ELR (cell line): ENCODE measurements around the gene HMGN3.

ENCODE experiments used
- DNase-seq: peaks from one replicate; pipeline ENCODE4 v3.0.0-alpha.2; 2015; ENCODE audit warnings: low read depth

HMGN3 gene

GRCh38 chr6:79232696-79233462, 1.6 kb downstream of the HMGN3 start:
- DNase-seq, result no peak

GRCh38 chr6:79231666-79232065, 2.8 kb downstream of the HMGN3 start:
- DNase-seq, result no peak

DNA sequence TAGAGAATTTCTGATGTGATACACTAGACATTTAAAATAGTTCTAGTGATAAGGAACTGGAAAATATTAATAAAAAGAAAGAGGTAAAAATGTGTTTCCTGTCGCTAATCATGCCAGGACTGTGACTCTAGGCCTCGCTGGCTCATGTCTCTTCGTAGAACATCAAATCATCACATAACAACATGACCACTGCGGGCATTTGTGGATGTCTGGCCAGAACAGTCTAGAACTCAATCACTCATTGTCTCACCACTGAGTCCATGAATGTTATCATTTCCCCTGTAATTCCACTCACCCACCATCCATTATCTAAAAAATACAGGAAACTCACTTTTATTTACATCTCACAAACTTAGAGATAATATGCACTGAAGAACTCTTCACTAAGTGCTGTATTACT, 3.4 kb downstream of the HMGN3 start:
- DNase-seq, result no peak

DNA sequence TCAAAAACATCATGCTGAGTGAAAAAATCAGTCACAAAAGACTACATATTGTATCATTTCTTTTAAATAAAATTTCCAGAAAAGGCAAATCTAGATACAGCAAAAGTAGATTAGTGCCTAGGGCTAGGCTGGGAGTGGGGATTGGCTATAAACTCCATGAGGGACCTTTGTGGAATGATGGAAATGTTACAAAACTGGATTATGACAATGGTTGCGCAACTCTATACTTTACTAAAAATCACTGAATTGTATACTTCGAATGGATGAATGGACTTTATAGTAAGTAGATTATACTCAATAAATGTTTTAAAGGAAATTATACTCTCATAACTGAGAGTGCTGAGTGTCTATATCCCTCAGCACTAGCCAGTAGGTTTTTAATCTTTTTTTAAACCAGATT, 4.3 kb downstream of the HMGN3 start:
- DNase-seq, result no peak

DNA sequence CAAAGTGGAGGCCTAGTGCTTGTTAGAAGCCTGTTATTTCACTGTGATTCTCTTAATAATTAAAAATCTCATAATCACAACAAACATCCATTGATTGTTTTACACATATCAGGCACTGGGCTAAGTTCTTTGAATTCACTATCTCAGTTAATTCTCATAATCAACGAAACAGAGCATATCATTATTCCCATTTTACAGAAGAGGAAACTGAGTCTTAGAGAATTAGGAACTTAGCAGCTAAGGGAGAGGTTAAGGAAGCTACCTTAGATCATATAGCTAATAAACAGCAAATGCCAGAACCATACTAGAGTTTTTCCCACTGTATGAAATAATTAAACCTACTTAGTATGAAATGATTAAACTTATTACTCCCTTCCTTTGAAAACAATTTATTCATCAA, 7.0 kb downstream of the HMGN3 start:
- no peak for DNase-seq

DNA sequence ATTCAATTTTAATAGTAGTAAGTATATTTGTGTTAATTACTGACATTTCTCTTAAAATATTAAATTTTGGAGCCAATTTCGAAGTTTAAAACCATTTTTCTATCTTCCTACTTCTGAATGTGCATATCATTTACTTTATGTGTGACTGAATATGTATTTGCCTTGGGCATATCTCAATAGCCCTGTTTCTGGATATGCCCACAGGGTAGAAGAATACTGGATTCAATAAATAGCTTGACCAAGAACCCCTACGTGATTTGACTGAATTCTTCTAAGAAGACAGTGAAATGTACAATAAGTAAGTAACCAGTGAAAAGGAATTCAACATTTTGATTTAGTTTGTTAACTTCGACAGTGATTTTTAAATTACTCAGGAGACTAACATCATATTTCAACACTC, 7.8 kb downstream of the HMGN3 start:
- DNase-seq, result no peak

- DNase-seq, result no peak
Observed at GRCh38 chr6:79225717-79226599, 8.5 kb downstream of the HMGN3 start.

GRCh38 chr6:79223611-79224404, 10.7 kb downstream of the HMGN3 start:
- no peak for DNase-seq

DNA sequence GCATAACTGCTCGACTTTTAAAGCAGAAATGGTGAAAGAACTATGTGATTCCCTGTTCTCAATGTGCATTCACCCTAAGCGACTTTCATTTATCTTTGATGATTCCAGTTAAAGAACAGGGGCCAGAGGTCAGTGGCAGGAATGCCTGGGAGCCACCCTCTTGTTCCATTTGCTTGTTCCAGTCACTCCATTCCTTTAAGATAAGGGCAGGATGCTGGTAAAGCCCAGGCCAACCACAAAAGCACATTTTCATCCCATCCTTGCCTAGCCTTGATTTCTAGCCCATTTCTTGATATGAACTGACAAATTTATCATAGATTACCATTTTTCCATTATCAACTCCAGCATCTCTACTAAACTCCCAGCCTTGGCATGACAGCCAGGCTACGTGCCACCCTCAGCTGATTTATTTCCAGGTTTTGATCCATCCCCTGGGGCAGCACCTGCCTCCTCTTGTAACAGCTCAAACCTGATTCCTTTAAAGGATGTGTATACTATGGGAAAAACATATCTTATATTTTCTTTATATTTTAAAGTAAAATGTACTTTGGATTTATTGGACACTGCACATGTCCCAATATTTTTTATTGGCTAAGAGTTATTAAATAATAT, 19.2 kb downstream of the HMGN3 start:
- no peak for DNase-seq

DNA sequence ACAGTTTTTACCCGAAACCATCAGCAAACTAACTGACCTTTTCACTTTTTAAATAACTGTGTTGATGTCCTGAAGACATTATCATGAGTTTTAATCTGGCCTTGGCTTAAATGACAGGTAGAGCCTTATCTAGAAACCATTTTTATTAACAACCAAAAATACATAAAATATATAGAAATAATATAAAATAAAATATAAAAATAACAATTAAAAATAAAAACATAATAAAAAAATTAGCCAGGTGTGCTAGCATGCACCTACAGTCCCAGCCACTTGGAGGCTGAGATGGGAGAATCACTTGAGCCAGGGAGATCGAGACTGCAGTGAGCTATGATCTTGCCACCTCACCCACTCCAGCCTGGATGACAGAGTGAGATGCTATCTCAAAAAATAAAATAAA, 21.6 kb downstream of the HMGN3 start:
- DNase-seq, result no peak

GRCh38 chr6:79208816-79209215, 25.7 kb downstream of the HMGN3 start:
- DNase-seq, result no peak

DNA sequence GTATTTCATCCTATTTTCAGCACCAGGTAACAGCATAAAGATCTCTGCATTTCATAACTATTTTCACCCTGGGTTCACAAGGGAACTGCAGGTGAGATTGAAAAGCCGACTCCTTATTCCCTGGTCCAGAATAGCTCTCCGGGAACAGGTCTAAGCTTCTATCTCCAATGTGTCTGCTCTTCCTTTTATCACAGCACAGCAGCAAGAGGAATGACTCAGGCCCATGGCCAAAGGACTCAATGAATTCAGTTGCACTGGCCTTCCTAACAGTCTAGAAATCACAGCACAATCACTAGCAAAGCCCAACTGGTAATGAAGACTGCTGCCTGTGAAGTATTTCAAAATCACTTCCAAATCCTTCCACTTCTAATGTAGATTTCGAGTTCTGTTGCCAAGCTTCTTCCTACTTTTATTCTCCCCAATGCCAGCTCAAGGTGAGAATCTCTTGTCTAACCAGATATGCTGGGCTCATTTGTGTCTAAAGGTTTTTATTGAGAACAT, 30.7 kb downstream of the HMGN3 start:
- no peak for DNase-seq

DNA sequence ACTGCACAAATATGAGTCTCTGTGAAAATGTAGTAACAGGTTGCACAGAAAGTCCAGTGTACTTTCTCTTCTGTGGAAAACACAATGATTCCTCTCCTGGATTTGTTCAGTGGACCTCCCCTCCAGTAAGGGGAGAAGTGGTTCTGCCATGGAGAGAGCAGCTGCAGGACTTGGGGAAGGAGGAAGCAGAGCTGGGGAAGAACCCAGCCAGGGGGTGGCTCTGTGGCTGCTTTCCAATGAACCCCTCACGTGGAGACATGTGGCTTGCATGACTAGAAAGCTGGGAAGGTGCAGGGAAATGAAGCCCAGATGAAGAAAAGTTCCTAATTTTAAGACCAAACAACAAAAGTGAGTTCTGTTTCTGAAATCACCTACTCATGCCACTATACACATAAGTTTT, 31.9 kb downstream of the HMGN3 start:
- no peak for DNase-seq

DNA sequence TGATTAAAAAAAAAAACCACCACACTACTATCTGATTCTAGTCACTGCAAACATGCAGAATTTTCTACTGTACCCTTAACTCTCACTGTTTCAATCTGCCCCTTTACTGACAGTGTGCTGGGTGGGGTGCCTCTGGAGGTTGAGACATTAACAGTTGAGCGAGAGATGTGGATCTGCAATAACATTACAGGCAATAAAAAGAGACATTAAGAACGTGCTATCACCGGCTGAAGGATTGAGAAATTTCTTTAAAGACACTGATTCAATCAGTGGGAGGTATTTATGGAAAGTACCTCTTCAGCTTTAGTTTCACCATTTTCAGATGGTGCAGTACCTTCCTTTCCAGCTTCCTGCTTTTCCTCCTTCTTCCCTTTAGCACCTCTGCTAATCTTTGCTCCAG, 32.5 kb downstream of the HMGN3 start:
- no peak for DNase-seq

DNA sequence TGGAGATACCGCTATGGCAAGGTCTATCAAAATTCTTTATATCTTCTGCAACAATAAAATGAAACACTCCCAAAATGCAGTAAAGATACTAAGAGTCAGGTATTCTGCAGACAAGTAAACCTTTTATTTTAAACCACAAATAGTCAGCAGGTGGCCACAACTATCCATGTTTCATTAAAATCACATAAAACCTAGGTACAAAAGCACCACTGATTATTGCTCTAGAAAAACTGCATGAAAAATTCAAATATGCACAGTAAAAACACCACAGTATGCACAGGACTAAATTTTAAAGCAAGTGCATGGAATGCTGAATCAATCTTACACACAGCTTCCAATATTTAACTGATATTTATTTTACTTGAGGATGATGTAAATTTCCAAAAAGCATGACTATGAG, 33.3 kb downstream of the HMGN3 start:
- no peak for DNase-seq

GRCh38 chr6:79196912-79197311, 37.6 kb downstream of the HMGN3 start:
- no peak for DNase-seq

GRCh38 chr6:79193971-79194370, 40.5 kb downstream of the HMGN3 start:
- no peak for DNase-seq

DNA sequence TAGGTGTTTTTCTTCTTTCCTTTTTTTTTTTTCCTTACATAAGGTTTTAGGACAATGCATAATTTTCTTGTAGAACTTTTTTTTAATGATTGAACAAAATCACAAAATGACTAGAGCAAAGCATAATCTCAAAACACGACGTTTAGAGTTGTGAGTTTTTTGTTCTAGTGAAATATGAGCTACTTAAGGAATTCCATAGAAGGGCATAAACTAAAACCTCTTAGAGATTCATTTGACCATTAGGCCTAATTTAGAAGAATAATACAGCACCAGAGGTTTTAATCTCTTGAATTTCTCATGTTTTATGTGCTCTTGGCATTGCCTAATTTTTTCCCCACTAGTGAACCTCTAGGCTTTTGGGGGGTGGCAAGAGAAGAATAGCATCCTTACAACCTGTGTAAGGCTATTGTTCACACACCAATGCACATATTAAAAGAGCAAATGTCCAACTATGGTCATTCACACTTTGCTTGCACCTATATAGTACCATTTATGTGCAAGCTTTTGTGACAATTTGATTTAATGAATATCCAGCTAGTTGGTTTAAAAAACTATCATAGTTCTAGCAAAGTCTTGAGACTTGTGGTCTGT, 44.6 kb downstream of the HMGN3 start:
- DNase-seq, result no peak

- no peak for DNase-seq
Observed at GRCh38 chr6:79188885-79189480, 45.5 kb downstream of the HMGN3 start.

GRCh38 chr6:79188107-79188506, 46.4 kb downstream of the HMGN3 start:
- no peak for DNase-seq

GRCh38 chr6:79186564-79186963, 47.9 kb downstream of the HMGN3 start:
- no peak for DNase-seq
